ENCODE results near the gene CHRNA5.

CHRNA5 gene

DNA sequence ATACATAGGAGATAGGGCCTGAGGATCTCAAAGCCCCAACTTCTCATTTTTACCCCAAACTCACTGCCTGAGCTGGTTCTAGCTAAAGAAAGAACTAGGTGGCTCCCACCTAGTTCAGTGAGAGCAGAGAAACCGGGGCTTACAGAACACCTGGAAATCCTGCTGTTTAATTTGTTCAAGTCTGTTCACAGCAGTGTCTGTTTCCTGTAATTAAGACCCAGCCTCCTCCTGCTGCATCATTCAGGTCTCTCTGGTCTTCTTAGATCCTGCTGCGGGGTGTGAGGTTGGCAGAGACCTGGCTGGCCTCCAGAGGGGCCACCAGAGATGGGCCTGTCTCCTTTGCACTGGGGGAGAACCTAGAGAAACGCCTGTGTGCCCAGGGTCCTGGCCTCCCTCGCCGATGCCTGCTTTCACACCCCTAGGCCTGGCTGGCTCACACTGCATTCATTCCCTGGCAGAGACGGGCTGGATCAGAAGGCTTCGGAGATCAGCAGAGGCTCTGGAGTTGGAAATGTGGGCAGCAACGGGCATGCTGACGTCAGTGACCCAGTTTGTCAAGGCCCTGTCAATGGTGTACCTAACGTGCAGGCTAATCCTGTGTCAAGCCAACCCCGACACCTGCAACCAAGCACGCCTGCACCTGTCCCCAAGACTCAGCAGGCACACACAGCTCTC, 60.4 kb downstream of the CHRNA5 start:
- ChIA-PET CTCF (interaction anchor here (0.6 to 1.7 kb wide), 3 partner anchors 10 to 14 kb away, joined by 3 read pairs; no protein-coding TSS in a partner anchor), POLR2A (no interaction called here)
- TF ChIP-seq, protein P1, sequence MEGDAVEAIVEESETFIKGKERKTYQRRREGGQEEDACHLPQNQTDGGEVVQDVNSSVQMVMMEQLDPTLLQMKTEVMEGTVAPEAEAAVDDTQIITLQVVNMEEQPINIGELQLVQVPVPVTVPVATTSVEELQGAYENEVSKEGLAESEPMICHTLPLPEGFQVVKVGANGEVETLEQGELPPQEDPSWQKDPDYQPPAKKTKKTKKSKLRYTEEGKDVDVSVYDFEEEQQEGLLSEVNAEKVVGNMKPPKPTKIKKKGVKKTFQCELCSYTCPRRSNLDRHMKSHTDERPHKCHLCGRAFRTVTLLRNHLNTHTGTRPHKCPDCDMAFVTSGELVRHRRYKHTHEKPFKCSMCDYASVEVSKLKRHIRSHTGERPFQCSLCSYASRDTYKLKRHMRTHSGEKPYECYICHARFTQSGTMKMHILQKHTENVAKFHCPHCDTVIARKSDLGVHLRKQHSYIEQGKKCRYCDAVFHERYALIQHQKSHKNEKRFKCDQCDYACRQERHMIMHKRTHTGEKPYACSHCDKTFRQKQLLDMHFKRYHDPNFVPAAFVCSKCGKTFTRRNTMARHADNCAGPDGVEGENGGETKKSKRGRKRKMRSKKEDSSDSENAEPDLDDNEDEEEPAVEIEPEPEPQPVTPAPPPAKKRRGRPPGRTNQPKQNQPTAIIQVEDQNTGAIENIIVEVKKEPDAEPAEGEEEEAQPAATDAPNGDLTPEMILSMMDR (IDR thresholded peaks at IDR 0.05; ENCODE audit: insufficient read depth, low read length, missing control alignments) = no peak
- DNase-seq (ENCODE audit: low read depth, low spot score) = no peak
- H3K4me3 ChIP-seq (ENCODE audit: low read depth, low read length) = no peak overlapping the region

DNA sequence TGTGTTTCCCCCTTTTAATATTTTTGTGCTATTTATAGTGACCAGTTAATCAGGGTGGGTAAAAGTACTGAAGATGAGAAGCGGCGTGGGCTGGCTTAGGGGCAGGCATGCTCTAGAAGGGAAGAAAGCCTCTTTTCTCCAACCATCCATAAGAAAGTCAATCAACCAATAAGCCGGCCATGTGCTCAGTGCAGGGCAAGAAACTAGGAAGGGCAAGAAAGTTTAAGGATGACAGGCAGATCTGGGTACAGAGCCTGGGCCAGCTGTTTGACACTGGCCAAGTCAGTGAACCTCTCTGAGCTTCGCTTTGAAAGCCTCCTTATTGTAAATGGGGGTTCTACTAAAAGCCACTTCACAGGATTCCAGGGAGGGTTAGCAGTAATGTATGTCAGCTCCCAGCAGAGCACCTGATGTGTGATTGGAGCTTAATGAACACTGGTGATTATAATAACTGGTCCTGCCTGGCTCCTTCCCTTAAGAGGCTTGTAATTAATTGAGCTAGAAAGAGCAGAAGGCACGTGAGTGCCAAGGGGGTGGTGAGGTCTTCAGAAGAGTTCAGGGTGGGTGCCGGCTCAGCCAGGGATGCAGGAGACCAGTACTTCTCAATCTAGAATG, 61.2 kb downstream of the CHRNA5 start:
- DNase-seq (ENCODE audit: low read depth, low spot score) = no peak

DNA sequence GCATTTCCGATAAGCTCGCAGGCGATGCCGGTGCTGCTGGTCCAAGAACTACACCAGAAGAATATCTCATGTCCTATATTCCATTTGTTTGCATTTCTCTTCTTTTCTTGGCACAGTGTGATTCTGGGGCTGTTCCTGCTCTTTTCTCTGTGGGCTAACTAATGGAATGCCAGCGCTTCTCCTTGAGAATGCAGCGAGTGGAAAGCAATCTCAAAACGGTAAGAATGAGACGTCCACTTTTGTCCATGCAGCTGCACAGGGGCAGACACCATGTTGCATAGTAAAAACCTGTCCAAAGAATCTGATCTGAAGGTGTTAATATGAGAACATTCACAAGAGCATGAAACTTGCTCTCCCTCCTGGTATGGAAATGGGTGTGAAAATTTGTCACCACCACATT, 62.0 kb downstream of the CHRNA5 start:
- no peak overlapping the region for H3K4me3 ChIP-seq (ENCODE audit: low read depth, low read length)
- CTCF ChIA-PET = interaction anchor here (1.6 to 4.4 kb wide), 3 partner anchors 9 to 83 kb away, joined by 4 to 18 read pairs (median 15); no protein-coding TSS in a partner anchor
- POLR2A ChIA-PET = no interaction called here
- no peak for DNase-seq (ENCODE audit: low read depth, low spot score)
- TF ChIP-seq, protein P1 (IDR thresholded peaks at IDR 0.05; ENCODE audit: insufficient read depth, low read length, missing control alignments) = no peak

More for the DNA sequence above, 61.2 kb downstream of the CHRNA5 start:
- no peak overlapping the region for H3K4me3 ChIP-seq (ENCODE audit: low read depth, low read length)
- ChIA-PET POLR2A (no interaction called here), CTCF (interaction anchor here (0.6 to 4.4 kb wide), 3 partner anchors 8 to 84 kb away, joined by 3 to 18 read pairs (median 4); no protein-coding TSS in a partner anchor)
- TF ChIP-seq, protein P1 (IDR thresholded peaks at IDR 0.05; ENCODE audit: insufficient read depth, low read length, missing control alignments) = no peak

DNA sequence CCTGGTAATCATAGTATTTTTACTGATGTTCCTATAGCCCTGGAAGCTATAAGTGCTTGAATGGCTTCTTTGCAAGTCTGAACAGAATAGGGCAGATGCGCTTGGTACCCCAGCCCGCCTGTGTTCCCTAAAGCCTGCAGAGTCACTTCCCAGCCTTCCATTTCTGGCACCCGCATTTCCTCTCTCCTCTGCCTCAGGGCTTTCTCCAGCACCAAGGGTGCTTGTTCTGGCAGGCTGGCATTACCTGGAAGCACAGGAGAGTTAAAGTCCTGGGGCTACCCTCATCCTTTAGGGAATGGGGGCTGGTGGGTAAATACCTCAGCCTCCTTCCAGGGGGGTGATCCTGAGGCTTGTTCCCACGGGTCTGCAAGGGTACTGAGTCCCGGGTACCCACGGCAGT, 62.9 kb downstream of the CHRNA5 start:
- ChIA-PET POLR2A (no interaction called here), CTCF (interaction anchor here (1.6 to 4.4 kb wide), 3 partner anchors 9 to 82 kb away, joined by 4 to 18 read pairs (median 15); no protein-coding TSS in a partner anchor)
- TF ChIP-seq, protein P1 (IDR thresholded peaks at IDR 0.05; ENCODE audit: insufficient read depth, low read length, missing control alignments) = no peak
- H3K4me3 ChIP-seq (ENCODE audit: low read depth, low read length) = no peak overlapping the region
- no peak for DNase-seq (ENCODE audit: low read depth, low spot score)

DNA sequence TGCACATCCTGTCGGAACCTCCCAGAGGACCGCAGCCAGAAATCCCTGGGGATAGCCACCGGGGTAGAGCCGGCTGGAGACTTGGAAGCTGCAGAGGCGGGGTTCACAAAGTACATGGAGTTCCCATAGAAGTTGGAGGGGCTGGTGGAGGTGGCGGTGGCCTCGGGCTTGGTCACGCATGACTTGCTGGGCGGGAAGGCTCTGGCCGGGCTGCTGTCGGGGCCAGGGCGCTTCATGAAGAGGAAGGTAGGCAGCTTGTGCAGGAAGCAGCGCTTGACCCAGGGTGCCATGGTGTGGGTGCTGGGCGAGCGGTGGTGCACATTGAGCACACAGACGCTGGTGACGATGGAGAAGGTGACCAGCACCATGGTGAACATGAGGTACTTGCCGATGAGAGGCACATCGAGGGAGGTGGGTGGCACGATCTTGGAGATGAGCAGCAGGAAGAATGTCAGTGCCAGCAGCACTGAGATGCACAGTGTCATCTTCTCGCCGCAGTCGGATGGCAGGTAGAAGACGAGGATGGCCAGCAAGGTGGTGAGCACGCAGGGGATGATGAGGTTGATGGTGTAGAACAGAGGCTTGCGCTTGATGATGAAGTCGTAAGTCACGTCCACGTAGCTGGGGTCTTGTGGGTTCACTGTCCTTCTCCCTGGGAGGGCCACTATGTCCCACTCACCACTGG, 63.9 kb downstream of the CHRNA5 start:
- ChIA-PET CTCF (interaction anchor here (2.7 to 4.4 kb wide), 2 partner anchors 10 kb away, joined by 15 to 18 read pairs; no protein-coding TSS in a partner anchor), POLR2A (no interaction called here)
- TF ChIP-seq, protein P1 (IDR thresholded peaks at IDR 0.05; ENCODE audit: insufficient read depth, low read length, missing control alignments) = no peak

DNA sequence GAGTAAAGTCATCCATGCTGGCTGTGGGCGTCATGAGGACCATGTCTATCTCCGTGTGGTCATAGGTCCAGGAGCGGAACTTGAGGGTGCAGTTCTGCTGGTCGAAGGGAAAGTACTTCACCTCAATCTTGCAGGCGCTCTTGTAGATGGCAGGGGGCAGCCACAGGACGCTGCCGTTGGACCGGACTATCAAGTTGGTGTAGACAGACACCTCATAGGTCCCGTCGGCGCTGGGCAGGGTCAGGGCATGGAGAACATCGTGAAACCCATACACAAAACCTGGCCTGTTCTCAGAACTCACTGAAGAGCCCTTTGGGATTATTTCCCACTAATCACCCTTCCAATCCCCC, 64.4 kb downstream of the CHRNA5 start:
- DNase-seq (ENCODE audit: low read depth, low spot score) = no peak
- TF ChIP-seq, protein P1 (IDR thresholded peaks at IDR 0.05; ENCODE audit: insufficient read depth, low read length, missing control alignments) = no peak
- CTCF ChIA-PET = interaction anchor here (1.5 to 4.4 kb wide), 3 partner anchors 9 to 11 kb away, joined by 7 to 18 read pairs (median 15); no protein-coding TSS in a partner anchor
- no peak overlapping the region for H3K4me3 ChIP-seq (ENCODE audit: low read depth, low read length)
- POLR2A ChIA-PET = no interaction called here

More for the DNA sequence above, 63.9 kb downstream of the CHRNA5 start:
- no peak for DNase-seq (ENCODE audit: low read depth, low spot score)
- no peak overlapping the region for H3K4me3 ChIP-seq (ENCODE audit: low read depth, low read length)
